GM06990 (cell line): Measurements from ENCODE around the gene GRM7.

Experiments used
- DNase-seq: peaks from one replicate; pipeline ENCODE4 v3.0.0-alpha.2; 2011; ENCODE audit not compliant: insufficient read length; ENCODE audit errors: extremely low read depth
- H3K27me3 ChIP-seq: replicated peaks from 2 replicates; pipeline ENCODE4 v1.6.0; 2011; ENCODE audit warnings: low read length; ENCODE audit not compliant: control insufficient read depth, insufficient read depth
- H3K36me3 ChIP-seq: 2 replicates; pipeline ENCODE4 v1.5.1; 2011; ENCODE audit warnings: low read length; ENCODE audit not compliant: control insufficient read depth, insufficient read depth
- H3K4me3 ChIP-seq: replicated peaks from 2 replicates; pipeline ENCODE4 v1.5.1; 2011; ENCODE audit warnings: low read depth, mild to moderate bottlenecking, control low read depth, low read length
- CTCF ChIP-seq: IDR thresholded peaks from 2 replicates; pipeline ENCODE4 v1.5.1; 2011; ENCODE audit warnings: low read length, control low read depth, mild to moderate bottlenecking, inconsistent platforms; ENCODE audit not compliant: insufficient read depth, poor library complexity, severe bottlenecking

GRM7 gene

GRCh38 chr3:7543294-7543880, 682.5 kb downstream of the GRM7 start:
- DNase-seq = no peak
- TF ChIP-seq CTCF = no peak

GRCh38 chr3:7545334-7545733, 684.4 kb downstream of the GRM7 start:
- no peaks in the 10 kb centered on the region for H3K36me3 ChIP-seq
- no peak overlapping the region for H3K4me3 ChIP-seq
- no peak for DNase-seq
- no peak for TF ChIP-seq CTCF
- no peaks in the 10 kb centered on the region for H3K27me3 ChIP-seq

More at GRCh38 chr3:7543294-7543880, 682.5 kb downstream of the GRM7 start:
- H3K27me3 ChIP-seq = no peaks in the 10 kb centered on the region
- no peaks in the 10 kb centered on the region for H3K36me3 ChIP-seq
- no peak overlapping the region for H3K4me3 ChIP-seq

DNA sequence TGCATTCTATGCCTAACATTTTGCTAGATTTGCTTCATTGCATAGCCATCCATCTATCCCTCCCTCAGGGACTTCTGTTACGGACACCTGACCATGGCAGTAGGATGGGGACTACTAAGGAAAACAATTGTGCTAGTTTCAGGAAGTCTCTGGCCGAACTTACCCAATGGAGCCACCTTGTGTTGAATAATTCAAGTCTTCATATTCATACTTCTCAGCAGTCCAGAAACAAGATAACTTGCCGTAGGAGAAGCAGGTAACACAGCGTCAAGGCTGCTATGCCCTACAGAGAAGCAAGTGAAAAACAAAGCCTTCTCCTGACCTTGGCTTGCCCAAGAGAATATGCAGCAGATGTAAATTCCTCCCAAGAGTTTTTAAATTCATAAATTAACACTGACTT, 685.3 kb downstream of the GRM7 start:
- no peak for DNase-seq
- Histone ChIP-seq H3K36me3 (no peaks in the 10 kb centered on the region), H3K4me3 (no peak overlapping the region), H3K27me3 (no peaks in the 10 kb centered on the region)
- peak; percentile 3 for TF ChIP-seq CTCF

- Histone ChIP-seq H3K4me3 (no peak overlapping the region), H3K27me3 (no peaks in the 10 kb centered on the region), H3K36me3 (no peaks in the 10 kb centered on the region)
- no peak for TF ChIP-seq CTCF
- no peak for DNase-seq
These were observed 686.9 kb downstream of the GRM7 start for GRCh38 chr3:7547826-7548225.

DNA sequence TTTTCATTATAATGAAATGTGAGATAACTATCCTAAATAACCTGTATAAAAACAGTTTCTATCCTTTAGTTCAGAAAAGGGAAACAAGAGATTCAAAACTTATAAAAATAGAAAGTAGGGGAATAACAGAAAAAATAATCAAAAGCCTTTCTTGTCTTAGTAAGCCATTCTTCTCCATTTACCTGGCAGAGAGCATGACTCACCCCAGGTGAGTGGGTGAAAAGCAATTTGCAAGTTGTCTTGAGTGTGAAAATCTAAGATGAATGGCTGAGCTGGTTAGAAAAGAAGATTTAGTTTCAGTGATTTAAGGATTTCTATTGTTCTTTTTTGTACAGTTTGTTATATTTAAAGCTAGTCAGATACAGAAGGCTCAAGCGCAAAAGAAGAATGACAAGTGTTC, 702.0 kb downstream of the GRM7 start:
- no peak for DNase-seq
- TF ChIP-seq CTCF = no peak
- Histone ChIP-seq H3K4me3 (no peak overlapping the region), H3K36me3 (no peaks in the 10 kb centered on the region), H3K27me3 (no peaks in the 10 kb centered on the region)

DNA sequence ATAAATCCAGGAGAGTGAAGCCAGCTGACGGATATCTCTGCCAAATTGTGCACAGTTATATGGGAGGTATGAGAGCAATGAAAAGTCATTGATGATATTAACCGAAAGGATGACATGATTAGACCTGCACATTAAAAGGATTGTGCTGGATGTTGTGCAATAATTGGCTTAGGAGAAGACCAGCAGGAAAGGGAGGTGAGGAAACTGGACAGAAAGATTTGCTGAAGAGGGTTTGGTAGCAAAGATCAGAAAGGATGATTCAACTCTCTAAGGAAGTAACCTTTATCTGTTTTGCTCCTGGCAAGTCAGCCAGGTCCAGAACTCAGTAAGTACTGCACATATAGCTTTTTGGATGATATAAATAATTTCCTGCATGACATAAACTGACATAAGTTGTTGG, 704.7 kb downstream of the GRM7 start:
- Histone ChIP-seq H3K4me3 (no peak overlapping the region), H3K27me3 (no peaks in the 10 kb centered on the region), H3K36me3 (no peaks in the 10 kb centered on the region)
- DNase-seq = no peak
- TF ChIP-seq CTCF = no peak
